Measurements from ENCODE around the gene C2. TPM values are rescaled to one million over a fixed set of nuclear protein-coding genes. Genes with fewer than 3 reads are reported as not detected.

Gene C2
- total and polyA plus RNA-seq, 2 donors (not counting 1 experiment from before 2014, with no cell fraction given): 0.28 to 3.4 TPM

- no peak overlapping the region for H3K4me3 ChIP-seq (ENCODE audit: control extremely low read depth in 1 of 5, extremely low read depth in 1 of 5, insufficient read depth in 1 of 5, low read depth in 2 of 5, low read length in 4 of 5)
- H3K36me3 ChIP-seq (replicated peaks in 1 of 2; ENCODE audit: control extremely low read depth in 1 of 2, control insufficient read depth in 1 of 2, extremely low read depth in 1 of 2, insufficient read depth in 2 of 2, low read length in 1 of 2): no peaks in the 10 kb centered on the region
- 92% methylated on average over 18 of the region's 19 CpGs for WGBS (ENCODE audit: insufficient coverage)
- TF ChIP-seq, protein P1, sequence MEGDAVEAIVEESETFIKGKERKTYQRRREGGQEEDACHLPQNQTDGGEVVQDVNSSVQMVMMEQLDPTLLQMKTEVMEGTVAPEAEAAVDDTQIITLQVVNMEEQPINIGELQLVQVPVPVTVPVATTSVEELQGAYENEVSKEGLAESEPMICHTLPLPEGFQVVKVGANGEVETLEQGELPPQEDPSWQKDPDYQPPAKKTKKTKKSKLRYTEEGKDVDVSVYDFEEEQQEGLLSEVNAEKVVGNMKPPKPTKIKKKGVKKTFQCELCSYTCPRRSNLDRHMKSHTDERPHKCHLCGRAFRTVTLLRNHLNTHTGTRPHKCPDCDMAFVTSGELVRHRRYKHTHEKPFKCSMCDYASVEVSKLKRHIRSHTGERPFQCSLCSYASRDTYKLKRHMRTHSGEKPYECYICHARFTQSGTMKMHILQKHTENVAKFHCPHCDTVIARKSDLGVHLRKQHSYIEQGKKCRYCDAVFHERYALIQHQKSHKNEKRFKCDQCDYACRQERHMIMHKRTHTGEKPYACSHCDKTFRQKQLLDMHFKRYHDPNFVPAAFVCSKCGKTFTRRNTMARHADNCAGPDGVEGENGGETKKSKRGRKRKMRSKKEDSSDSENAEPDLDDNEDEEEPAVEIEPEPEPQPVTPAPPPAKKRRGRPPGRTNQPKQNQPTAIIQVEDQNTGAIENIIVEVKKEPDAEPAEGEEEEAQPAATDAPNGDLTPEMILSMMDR (IDR thresholded peaks at IDR 0.05): no peak
- no peak for TF ChIP-seq EZH2 (IDR thresholded peaks at IDR 0.05; ENCODE audit: borderline replicate concordance, insufficient read depth, low read depth, low read length, poor library complexity, severe bottlenecking)
- Mint-ChIP-seq H3K27me3 (peaks cover 4% of the 10 kb centered on the region), H3K4me3 (no peak overlapping the region), H3K9me3 (ENCODE audit: insufficient read depth) (no peaks in the 10 kb centered on the region), H3K4me1 (no peaks in the 10 kb centered on the region), H3K27ac (no peak overlapping the region)
- peaks cover 0 to 3% (median 0%) of the 10 kb centered on the region in 4 experiments for H3K27me3 ChIP-seq (replicated peaks in 1 of 4; ENCODE audit: control extremely low read depth in 1 of 4, control insufficient read depth in 3 of 4, insufficient read depth in 4 of 4, low read length in 3 of 4)
- no peaks in the 10 kb centered on the region for H4K20me1 ChIP-seq (ENCODE audit: control insufficient read depth, insufficient read depth, low read length, poor library complexity, severe bottlenecking)
- no peak overlapping the region for H3K4me2 ChIP-seq (replicated peaks; ENCODE audit: low read depth, low read length, poor library complexity, severe bottlenecking)
- no peaks in the 10 kb centered on the region for H3K79me2 ChIP-seq (ENCODE audit: control insufficient read depth, insufficient read depth, low read length)
- no peak overlapping the region for H2AFZ ChIP-seq (ENCODE audit: insufficient read depth, low read depth, low read length, poor library complexity, severe bottlenecking)
- no peaks in the 10 kb centered on the region for H3K4me1 ChIP-seq (ENCODE audit: control insufficient read depth in 2 of 2, insufficient read depth in 2 of 2, low read length in 2 of 2)
- ATAC-seq (ENCODE audit: low read depth): no peak
- H3K27ac ChIP-seq (ENCODE audit: low read length in 2 of 2): no peak overlapping the region
- CTCF ChIA-PET: no interaction called here
- intact Hi-C loops (cut with micrococcal nuclease): no loop called here
- H3K9ac ChIP-seq (ENCODE audit: low read length): no peak overlapping the region
- POLR2A ChIA-PET: no interaction called here
- DNase-seq: no peak
- peaks cover 0 to 3% (median 0%) of the 10 kb centered on the region in 3 donors for H3K9me3 ChIP-seq (ENCODE audit: control extremely low read depth in 1 of 3, control insufficient read depth in 2 of 3, insufficient read depth in 1 of 3, low read length in 2 of 3)
Measured at GRCh38 chr6:31933537-31933936, 6.0 kb downstream of the C2 start.

DNA sequence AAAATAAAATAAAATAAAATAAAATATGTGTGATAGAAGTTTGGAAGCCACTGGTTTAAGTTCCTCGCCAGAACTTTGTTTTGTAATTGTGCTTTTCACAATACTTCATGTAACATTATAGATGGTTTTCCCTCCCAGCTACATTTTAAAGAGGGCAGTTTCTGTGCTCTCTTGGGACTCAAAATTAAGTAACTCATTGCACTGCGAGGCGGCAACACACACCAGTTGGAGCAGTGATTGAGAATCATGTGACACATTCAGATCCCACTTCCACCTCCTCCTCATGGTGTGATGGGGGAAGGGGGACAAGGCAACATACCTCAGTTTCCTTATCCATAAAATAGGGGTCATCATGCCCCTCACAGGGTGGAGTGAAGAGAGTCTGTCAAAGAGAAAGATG, 7.5 kb downstream of the C2 start:
- H3K9ac ChIP-seq (ENCODE audit: low read length): no peak overlapping the region
- POLR2A ChIA-PET: no interaction called here
- H3K4me2 ChIP-seq (replicated peaks; ENCODE audit: low read depth, low read length, poor library complexity, severe bottlenecking): no peak overlapping the region
- no peaks in the 10 kb centered on the region for H4K20me1 ChIP-seq (ENCODE audit: control insufficient read depth, insufficient read depth, low read length, poor library complexity, severe bottlenecking)
- H3K9me3 ChIP-seq (ENCODE audit: control extremely low read depth in 1 of 3, control insufficient read depth in 2 of 3, insufficient read depth in 1 of 3, low read length in 2 of 3): no peaks in the 10 kb centered on the region
- intact Hi-C loops (cut with micrococcal nuclease): no loop called here
- no peak overlapping the region for H3K4me3 ChIP-seq (ENCODE audit: control extremely low read depth in 1 of 5, extremely low read depth in 1 of 5, insufficient read depth in 1 of 5, low read depth in 2 of 5, low read length in 4 of 5)
- no peak for DNase-seq
- Mint-ChIP-seq H3K27me3 (peaks cover 4% of the 10 kb centered on the region), H3K9me3 (ENCODE audit: insufficient read depth) (no peaks in the 10 kb centered on the region), H3K27ac (no peak overlapping the region), H3K4me1 (no peaks in the 10 kb centered on the region), H3K4me3 (no peak overlapping the region)
- no peaks in the 10 kb centered on the region for H3K36me3 ChIP-seq (replicated peaks in 1 of 2; ENCODE audit: control extremely low read depth in 1 of 2, control insufficient read depth in 1 of 2, extremely low read depth in 1 of 2, insufficient read depth in 2 of 2, low read length in 1 of 2)
- no peaks in the 10 kb centered on the region for H3K27me3 ChIP-seq (replicated peaks in 1 of 4; ENCODE audit: control extremely low read depth in 1 of 4, control insufficient read depth in 3 of 4, insufficient read depth in 4 of 4, low read length in 3 of 4)
- no CpG with 5 or more reads among the region's 3 CpGs for WGBS (ENCODE audit: insufficient coverage)
- H3K79me2 ChIP-seq (ENCODE audit: control insufficient read depth, insufficient read depth, low read length): no peaks in the 10 kb centered on the region
- H2AFZ ChIP-seq (ENCODE audit: insufficient read depth, low read depth, low read length, poor library complexity, severe bottlenecking): no peak overlapping the region
- CTCF ChIA-PET: no interaction called here
- H3K27ac ChIP-seq (ENCODE audit: low read length in 2 of 2): no peak overlapping the region
- no peak for ATAC-seq (ENCODE audit: low read depth)
- H3K4me1 ChIP-seq (ENCODE audit: control insufficient read depth in 2 of 2, insufficient read depth in 2 of 2, low read length in 2 of 2): no peaks in the 10 kb centered on the region
- TF ChIP-seq, protein P1 (IDR thresholded peaks at IDR 0.05): no peak
- TF ChIP-seq EZH2 (IDR thresholded peaks at IDR 0.05; ENCODE audit: borderline replicate concordance, insufficient read depth, low read depth, low read length, poor library complexity, severe bottlenecking): no peak

All from B cell (primary cell).